GM21717 (cell line): Measurements from ENCODE around the gene CDC42EP3.

Experiments
- ATAC-seq: cut with Tn5 transposase; IDR thresholded peaks from one replicate; pipeline ENCODE4 v1.9.1; 2021; ENCODE audit warnings: mild to moderate bottlenecking, moderate library complexity; ENCODE audit not compliant: unreplicated experiment

The CDC42EP3 gene

GRCh38 chr2:37637190-37637860 is 34.1 kb downstream of the CDC42EP3 start:
- no peak for ATAC-seq

GRCh38 chr2:37636381-37637066 is 34.9 kb downstream of the CDC42EP3 start:
- no peak for ATAC-seq

GRCh38 chr2:37635504-37636380 is 35.7 kb downstream of the CDC42EP3 start:
- peak; percentile 78 for ATAC-seq

- ATAC-seq: peak; percentile 11
Measured at GRCh38 chr2:37634914-37635503, 36.4 kb downstream of the CDC42EP3 start.

GRCh38 chr2:37633845-37634244 is 37.6 kb downstream of the CDC42EP3 start:
- ATAC-seq: no peak

- ATAC-seq: no peak
Measured at GRCh38 chr2:37633234-37633633, 38.2 kb downstream of the CDC42EP3 start.

GRCh38 chr2:37632310-37632709 is 39.1 kb downstream of the CDC42EP3 start:
- ATAC-seq: no peak

- no peak for ATAC-seq
Measured at GRCh38 chr2:37631698-37632097, 39.7 kb downstream of the CDC42EP3 start.

- no peak for ATAC-seq
Measured at GRCh38 chr2:37631292-37631691, 40.1 kb downstream of the CDC42EP3 start.

GRCh38 chr2:37630776-37631175 is 40.7 kb downstream of the CDC42EP3 start:
- ATAC-seq: no peak

GRCh38 chr2:37630301-37630700 is 41.1 kb downstream of the CDC42EP3 start:
- ATAC-seq: no peak

- no peak for ATAC-seq
Measured at GRCh38 chr2:37629529-37629928, 41.9 kb downstream of the CDC42EP3 start.

- ATAC-seq: no peak
Measured at GRCh38 chr2:37627710-37628109, 43.7 kb downstream of the CDC42EP3 start.

GRCh38 chr2:37625796-37626571 is 45.5 kb downstream of the CDC42EP3 start:
- peak; percentile 23 for ATAC-seq

GRCh38 chr2:37625156-37625555 is 46.3 kb downstream of the CDC42EP3 start:
- ATAC-seq: no peak

- ATAC-seq: peak; percentile 85
Measured at GRCh38 chr2:37623971-37624900, 47.2 kb downstream of the CDC42EP3 start.

- ATAC-seq: no peak
Measured at GRCh38 chr2:37623406-37623805, 48.0 kb downstream of the CDC42EP3 start.

GRCh38 chr2:37622450-37623100 is 48.9 kb downstream of the CDC42EP3 start:
- ATAC-seq: no peak

GRCh38 chr2:37621199-37621598 is 50.2 kb downstream of the CDC42EP3 start:
- ATAC-seq: no peak
